HG03135 (cell line): ENCODE results near the gene ACSF2.
"Not testable (repeated sequence)": the region's sequence is repeated elsewhere in the genome, so short reads cannot be mapped to it uniquely, and the experiment has no call there.

Source experiments
- ATAC-seq: cut with Tn5 transposase; IDR thresholded peaks from one replicate; pipeline ENCODE4 v1.9.1; 2021; ENCODE audit warnings: mild to moderate bottlenecking, moderate library complexity; ENCODE audit not compliant: unreplicated experiment

The ACSF2 gene

DNA sequence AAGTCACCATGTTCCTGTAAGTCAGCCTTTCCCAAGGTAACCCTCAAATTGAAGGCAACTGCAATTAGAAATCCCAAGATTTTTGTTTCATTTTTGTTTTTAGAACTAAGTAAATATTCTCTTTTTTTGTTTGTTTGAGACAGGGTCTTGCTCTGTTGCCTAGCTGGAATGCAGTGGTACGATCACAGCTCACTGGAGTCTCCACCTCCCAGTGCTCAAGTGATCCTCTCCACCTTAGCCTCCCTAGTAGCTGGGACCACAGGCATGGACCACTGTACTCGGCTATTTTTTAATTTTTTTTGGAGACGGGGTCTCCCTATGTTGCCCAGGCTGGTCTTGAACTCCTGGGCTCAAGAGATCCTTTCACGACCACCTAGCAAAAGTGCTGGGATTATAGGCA lies 18.1 kb upstream of the ACSF2 start:
- no peak for ATAC-seq

DNA sequence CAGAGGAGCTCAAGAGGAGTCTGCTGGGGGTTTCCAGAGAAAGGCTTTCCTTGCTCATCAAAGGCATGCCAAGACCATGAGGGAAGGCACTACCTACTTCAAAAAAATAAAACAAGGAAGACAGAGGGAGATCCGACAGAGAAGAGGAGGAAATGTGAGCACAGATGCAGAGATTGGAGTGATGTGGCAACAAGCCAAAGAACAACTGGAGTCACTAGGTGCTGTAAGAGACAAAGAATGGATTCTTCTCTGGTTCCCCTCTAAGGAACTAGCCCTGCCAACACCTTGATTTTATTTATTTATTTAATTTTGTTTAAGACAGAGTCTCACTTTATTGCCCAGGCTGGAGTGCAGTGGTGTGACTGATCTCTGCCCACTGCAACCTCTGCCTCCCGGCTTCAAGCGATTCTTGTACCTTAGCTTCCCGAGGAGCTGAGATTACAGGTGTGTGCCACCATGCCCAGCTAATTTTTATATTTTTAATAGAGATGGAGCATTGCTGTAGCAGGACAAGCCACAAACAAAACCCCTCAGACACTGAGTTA lies 13.8 kb upstream of the ACSF2 start:
- ATAC-seq = no peak

DNA sequence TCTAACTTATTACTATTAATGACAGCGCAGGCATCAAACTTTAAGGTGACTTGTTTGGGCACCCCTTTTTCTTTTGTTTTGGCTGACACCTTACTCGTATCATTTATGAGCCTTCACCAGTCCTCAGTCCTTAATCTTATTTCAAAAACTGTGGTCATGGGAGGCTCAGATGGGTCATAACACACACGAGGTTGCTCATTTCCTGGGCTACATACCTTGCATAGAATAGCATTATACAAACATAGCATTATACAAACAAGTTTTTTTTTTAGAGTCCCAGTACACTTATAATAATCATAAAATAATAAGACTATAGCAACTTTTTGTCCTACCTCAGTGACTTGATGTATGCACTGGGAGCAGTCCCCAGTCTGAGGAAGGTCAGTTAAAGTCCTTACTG lies 11.2 kb upstream of the ACSF2 start:
- no peak for ATAC-seq

DNA sequence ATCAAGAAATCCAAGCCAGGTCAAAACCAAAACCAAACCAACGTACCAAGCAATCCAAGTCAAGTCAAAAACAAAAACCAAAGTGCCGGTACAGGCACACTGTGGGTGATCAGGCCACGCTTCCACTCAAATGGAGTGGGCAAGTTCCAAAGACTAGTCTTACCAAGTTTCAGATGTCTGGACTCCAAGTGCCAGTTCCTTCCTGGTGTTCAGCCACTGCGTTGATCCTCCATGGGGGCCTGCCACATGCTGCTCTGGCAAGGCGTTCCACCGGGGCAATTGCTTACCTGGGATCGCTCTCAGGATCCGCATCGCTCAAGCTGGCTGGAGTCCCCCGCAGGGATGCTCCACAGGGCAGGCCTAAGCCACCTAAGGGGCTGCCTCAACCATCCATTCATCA lies 6.4 kb upstream of the ACSF2 start:
- ATAC-seq = not testable (repeated sequence)

DNA sequence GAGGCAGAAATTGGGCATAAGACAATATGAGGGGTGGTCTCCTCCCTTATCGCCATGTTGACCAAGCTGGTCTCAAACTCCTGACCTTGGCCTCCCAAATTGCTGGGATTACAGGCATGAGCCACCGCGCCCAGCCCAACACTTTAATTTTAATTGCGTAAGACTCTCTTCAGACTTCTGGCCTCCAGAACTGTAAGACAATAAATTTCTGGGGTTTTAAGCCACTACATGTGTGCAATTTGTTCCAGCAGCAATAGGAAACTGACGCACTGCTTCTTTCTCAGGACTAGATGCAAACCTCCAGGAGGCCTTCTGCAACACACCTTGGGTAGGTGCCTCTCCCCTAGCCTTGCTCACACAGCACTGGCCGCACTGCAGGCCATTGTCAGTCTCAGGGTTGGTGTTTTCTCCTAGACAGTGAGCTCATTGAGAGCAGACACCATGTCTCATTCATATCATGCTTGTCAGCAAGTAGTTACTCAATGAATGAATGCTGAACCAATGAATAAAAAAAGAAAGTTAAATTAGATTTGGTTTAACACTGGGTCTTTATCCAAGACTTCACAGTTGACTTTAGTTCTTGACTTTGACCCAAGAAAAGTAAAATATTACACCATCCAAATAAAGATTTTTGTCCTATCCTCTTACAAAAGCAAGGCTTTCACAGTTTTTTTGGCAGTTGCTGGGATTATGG lies 5.5 kb upstream of the ACSF2 start:
- no peak for ATAC-seq

DNA sequence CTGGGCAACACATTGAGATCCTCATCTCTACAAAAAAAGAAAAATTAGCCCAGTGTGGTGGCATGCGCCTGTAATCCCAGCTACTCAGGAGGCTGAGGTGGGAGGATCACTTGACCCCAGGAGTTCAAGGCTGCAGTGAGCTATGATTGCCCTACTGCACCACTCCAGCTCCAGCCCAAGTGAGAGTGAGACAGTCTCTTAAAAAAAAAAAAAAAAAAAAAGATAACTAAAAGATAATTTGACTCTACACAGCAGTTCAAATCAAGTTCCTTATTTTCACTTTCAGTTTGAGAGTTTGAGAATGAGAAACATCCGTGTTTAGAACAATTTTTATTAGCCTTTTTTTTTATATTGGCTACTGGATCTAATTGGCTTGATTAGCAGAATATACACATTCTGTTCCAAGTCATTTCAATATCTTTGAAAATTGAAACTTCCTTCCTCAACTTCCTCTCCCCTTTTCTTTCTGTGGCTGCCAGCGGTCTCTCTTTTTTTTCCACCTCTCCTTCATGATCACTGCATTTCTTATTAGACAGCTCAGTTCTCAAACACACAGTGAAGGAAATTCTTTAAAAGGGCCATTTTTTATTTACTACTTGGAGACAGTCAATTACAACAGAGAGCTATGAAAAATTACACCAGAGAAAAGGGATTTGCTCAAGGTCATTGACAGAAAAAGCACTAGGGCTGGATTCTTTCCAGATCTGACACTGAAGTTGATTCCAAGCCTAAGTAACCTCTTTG lies 4.5 kb upstream of the ACSF2 start:
- no peak for ATAC-seq

- ATAC-seq = no peak
Measured at GRCh38 chr17:50422738-50423137, 3.3 kb upstream of the ACSF2 start.

DNA sequence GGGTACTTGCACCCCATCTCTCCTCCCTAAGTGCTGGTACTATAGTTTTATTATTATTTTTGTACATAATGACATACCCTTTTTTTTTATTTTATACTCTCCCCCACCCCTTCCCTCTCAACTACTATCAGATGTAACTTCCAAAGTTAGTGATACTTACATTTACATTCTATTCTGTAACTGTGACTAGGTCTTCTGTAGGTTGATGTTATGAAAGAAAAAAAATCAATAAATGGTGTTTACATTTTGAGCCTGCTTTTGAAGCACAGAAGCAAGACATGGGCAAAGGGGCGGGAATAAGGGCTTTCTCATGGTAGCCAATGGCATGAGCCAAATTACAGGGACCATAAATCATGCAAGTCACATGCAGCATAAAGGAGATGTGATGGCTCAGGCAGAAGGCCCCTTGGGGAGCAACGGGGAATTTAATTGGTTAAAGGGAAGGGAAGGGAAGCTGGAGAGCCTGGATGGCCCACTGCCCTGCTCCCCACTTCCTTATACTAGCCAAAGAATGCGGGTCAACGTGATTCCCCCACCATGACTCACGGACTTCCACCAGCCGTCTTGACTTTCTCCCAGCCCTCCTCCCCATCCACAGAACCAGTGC lies 2.4 kb upstream of the ACSF2 start:
- no peak for ATAC-seq

- ATAC-seq = no peak
Measured at GRCh38 chr17:50424246-50424995, 1.6 kb upstream of the ACSF2 start.

- ATAC-seq = no peak
Measured at GRCh38 chr17:50424996-50425681, 879 bp upstream of the ACSF2 start.

DNA sequence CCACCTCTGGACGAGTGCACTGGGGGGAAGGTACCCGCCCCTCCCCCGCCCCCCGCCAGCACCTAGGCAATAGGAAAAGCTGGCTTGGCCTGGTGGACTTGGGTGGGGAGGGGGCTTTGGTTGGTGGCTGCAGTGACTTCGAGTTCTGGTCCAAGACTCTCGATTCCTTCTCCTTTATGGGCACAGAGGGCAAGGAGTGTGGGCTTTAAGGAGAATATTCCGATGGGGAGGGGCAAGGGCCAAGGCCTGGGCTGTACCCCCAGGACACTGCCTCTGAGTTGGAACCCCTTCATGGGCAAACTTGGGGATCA lies 409 bp downstream of the ACSF2 start:
- ATAC-seq = no peak

- no peak for ATAC-seq
Measured at GRCh38 chr17:50426814-50427787, 1.1 kb downstream of the ACSF2 start.

DNA sequence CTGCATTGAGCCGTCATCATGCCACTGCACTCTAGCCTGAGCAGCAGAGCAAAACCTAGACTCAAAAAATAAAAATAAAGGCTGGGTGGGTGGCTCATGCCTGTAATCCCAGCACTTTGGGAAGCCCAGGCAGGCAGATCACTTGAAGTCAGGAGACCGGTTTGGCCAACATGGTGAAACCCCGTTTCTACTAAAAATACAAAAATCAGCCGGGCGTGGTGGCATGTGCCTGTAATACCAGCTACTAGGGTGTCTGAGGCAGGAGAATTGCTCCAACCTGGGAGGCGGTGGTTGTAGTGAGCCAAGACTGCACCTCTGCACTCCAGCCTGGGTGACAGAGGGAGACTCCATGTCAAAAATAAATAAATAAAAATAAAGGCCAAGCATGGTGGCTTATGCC lies 2.1 kb downstream of the ACSF2 start:
- not testable (repeated sequence) for ATAC-seq

DNA sequence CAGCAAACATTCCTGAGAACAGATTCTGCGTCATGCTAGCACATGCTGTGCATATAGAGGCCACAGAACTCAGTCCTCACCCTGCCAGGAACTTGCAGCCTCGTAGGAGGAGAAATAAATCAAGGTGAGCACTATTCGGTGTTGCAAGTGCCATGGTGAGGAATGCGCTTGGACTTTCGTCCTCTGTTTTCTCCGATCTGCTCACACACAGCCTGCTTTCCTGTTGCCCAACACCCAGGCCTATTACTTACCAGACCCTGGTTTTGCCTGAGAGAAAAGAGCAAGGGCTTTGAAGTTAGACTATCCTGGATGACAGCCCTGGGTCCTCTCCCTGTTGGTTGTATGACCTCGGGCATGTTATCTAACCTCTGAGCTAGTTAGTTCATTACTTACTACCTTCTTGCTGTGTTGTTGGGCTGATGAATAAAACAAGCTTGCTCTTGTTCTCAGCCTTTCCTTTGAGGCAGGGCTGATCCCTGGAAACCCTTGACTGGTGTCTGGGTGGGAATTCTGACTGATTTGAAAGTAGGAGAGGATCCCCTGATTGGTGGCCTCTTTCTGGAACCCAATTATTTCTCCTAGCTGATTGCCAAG lies 2.9 kb downstream of the ACSF2 start:
- ATAC-seq = no peak

GRCh38 chr17:50429793-50430192 lies 3.8 kb downstream of the ACSF2 start:
- ATAC-seq = no peak

- ATAC-seq = no peak
Measured at GRCh38 chr17:50430821-50431618, 5.0 kb downstream of the ACSF2 start.

DNA sequence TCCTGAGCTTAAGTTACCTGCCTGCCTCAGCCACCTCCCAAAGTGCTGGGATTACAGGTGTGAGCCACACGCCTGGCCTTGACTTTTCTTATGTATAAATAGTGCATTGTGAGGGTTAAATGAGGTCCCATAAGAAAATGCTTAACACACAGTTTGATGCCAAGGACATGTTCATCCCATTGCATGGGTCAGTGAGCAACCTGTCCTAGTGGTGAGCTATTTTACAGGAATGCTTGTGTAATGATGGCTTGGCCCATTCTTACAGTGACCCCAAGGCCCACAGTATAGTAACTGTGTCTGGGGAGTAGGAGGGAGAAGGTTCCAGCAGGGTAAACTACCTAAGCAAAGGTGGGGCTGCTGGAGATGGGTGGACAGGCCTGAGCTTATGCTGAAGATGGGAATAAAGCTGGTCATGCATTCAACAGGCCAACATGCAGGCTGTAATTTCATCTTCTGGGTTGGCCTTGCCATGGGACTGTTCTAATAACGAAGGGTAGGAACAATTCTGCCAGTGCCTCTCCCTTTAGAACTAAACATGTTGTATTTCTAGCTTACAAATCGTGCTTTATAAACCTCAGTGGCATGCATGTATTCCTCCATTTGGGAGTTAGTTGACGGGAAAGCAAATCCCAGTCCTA lies 6.2 kb downstream of the ACSF2 start:
- ATAC-seq = no peak

- ATAC-seq = no peak
Measured at GRCh38 chr17:50437409-50437808, 11.4 kb downstream of the ACSF2 start.
